Measurements from ENCODE around the gene UBE2M. TPM values are rescaled to one million over a fixed set of nuclear protein-coding genes. Genes with fewer than 3 reads are reported as not detected.

UBE2M gene
- total RNA-seq, 1 experiment from 2014 or later = 127 TPM

- peaks cover 55 to 86% (median 74%) of the 10 kb centered on the region in 3 experiments for H3K36me3 Mint-ChIP-seq (ENCODE audit: insufficient read depth in 1 of 3, low read depth in 3 of 3)
- no peaks in the 10 kb centered on the region for H3K9me3 ChIP-seq (ENCODE audit: control insufficient read depth, low read depth, low read length)
- H2BK5ac ChIP-seq (ENCODE audit: insufficient read length, low read length) = no peak overlapping the region
- H2AK5ac ChIP-seq (ENCODE audit: insufficient read length, low read length) = no peak overlapping the region
- no peak overlapping the region for H3K56ac ChIP-seq (ENCODE audit: insufficient read length, low read depth, low read length)
- H3K9ac ChIP-seq (ENCODE audit: extremely low read depth, insufficient read length, low read length) = no peak overlapping the region
- no peak overlapping the region for H3K23ac ChIP-seq (ENCODE audit: insufficient read length, low read depth, low read length)
- H4K20me1 ChIP-seq (ENCODE audit: control insufficient read depth, insufficient read depth, insufficient read length) = peaks cover 5% of the 10 kb centered on the region
- H3K4ac ChIP-seq (ENCODE audit: low read depth, low read length) = no peak overlapping the region
- H3K4me2 ChIP-seq (ENCODE audit: insufficient read depth, insufficient read length, low read length) = no peak overlapping the region
- H3K27ac ChIP-seq (ENCODE audit: insufficient read length, low read depth, low read length) = no peak overlapping the region
- no peak overlapping the region for H3T11ph ChIP-seq (ENCODE audit: low read length)
- no peak for DNase-seq
- H2AFZ ChIP-seq (ENCODE audit: low read length) = no peak overlapping the region
- H3K79me2 ChIP-seq (ENCODE audit: insufficient read depth, low read length) = peaks cover 17% of the 10 kb centered on the region
- no peak overlapping the region for H2BK15ac ChIP-seq (ENCODE audit: low read depth, low read length)
- peaks cover 18% of the 10 kb centered on the region for H3K23me2 ChIP-seq (ENCODE audit: insufficient read length, low read depth, low read length, poor library complexity, severe bottlenecking)
- H3K4me3 Mint-ChIP-seq = peak overlapping the region in 1 of 2 experiments; percentile 50; a peak in 1 of 5 replicates
- H3K27me3 ChIP-seq (ENCODE audit: insufficient read depth, low read length) = no peaks in the 10 kb centered on the region
- TF ChIP-seq CTCF (conservative IDR thresholded peaks at IDR 0.05) = no peak
- no peak overlapping the region for H4K8ac ChIP-seq (replicated peaks; ENCODE audit: insufficient read length, low read depth, low read length)
- H3K27ac Mint-ChIP-seq = peak overlapping the region in 1 of 3 experiments; percentile 71; a peak in 2 of 7 replicates
- H3K9me3 Mint-ChIP-seq = no peaks in the 10 kb centered on the region; a peak in 1 of 5 replicates
- H4K91ac ChIP-seq (ENCODE audit: insufficient read length, low read depth, low read length) = no peak overlapping the region
- no peak overlapping the region for H3K18ac ChIP-seq (ENCODE audit: insufficient read length, low read depth, low read length)
- H3K14ac ChIP-seq (ENCODE audit: insufficient read depth, low read length) = no peak overlapping the region
- H4K5ac ChIP-seq (ENCODE audit: insufficient read length, low read depth, low read length) = no peak overlapping the region
- no peak overlapping the region for H2BK20ac ChIP-seq (ENCODE audit: low read depth, low read length, poor library complexity, severe bottlenecking)
- no peak overlapping the region for H2BK12ac ChIP-seq (ENCODE audit: insufficient read length, low read depth, low read length)
- peaks cover 14% of the 10 kb centered on the region for H3K79me1 ChIP-seq (ENCODE audit: insufficient read depth, low read depth, low read length, poor library complexity, severe bottlenecking)
- H3K27me3 Mint-ChIP-seq (ENCODE audit: low read depth) = peaks cover 1% of the 10 kb centered on the region; the same call in 1 of the 2 replicates
- no CpG with 5 or more reads among the region's 13 CpGs for WGBS (ENCODE audit: extremely low coverage, insufficient read length, low lambda C conversion rate)
- H3K4me1 Mint-ChIP-seq = peaks cover 30% of the 10 kb centered on the region in 2 experiments
- H3K4me1 ChIP-seq (ENCODE audit: insufficient read depth, low read length) = peaks cover 4% of the 10 kb centered on the region; the same call in 1 of the 2 replicates
- no peak overlapping the region for H2BK120ac ChIP-seq (ENCODE audit: low read depth, low read length, poor library complexity, severe bottlenecking)
These were observed 7.9 kb downstream of the UBE2M start for GRCh38 chr19:58550362-58551122.

Measured in H9 (cell line).